H9 (cell line): ENCODE measurements around the gene CCDC187. TPM values are rescaled to one million over a fixed set of nuclear protein-coding genes. Genes with fewer than 3 reads are reported as not detected.

Experiments
- DNase-seq: peaks from one replicate; pipeline ENCODE4 v3.0.0-alpha.2; 2017
- H2AFZ ChIP-seq: one replicate; pipeline ENCODE4 v1.6.1; 2013; ENCODE audit warnings: mild to moderate bottlenecking, low read length, control low read depth, moderate library complexity
- H2AK5ac ChIP-seq: 2 replicates; pipeline ENCODE4 v1.6.1; 2013; ENCODE audit warnings: low read length, control low read depth, mixed read lengths; ENCODE audit not compliant: insufficient read length
- H2BK120ac ChIP-seq: one replicate; pipeline ENCODE4 v1.6.1; 2013; ENCODE audit warnings: low read depth, mild to moderate bottlenecking, low read length, control low read depth, inconsistent platforms; ENCODE audit not compliant: poor library complexity, severe bottlenecking
- H2BK12ac ChIP-seq: 2 replicates; pipeline ENCODE4 v1.6.1; 2013; ENCODE audit warnings: low read length, control low read depth, mixed read lengths, low read depth; ENCODE audit not compliant: insufficient read length
- H2BK15ac ChIP-seq: 2 replicates; pipeline ENCODE4 v1.6.1; 2013; ENCODE audit warnings: low read depth, low read length, control low read depth
- H2BK20ac ChIP-seq: one replicate; pipeline ENCODE4 v1.6.1; 2013; ENCODE audit warnings: low read depth, mild to moderate bottlenecking, low read length, control low read depth, inconsistent platforms; ENCODE audit not compliant: poor library complexity, severe bottlenecking
- H2BK5ac ChIP-seq: 2 replicates; pipeline ENCODE4 v1.6.1; 2013; ENCODE audit warnings: low read length, control low read depth, mixed read lengths; ENCODE audit not compliant: insufficient read length
- H3K14ac ChIP-seq: 2 replicates; pipeline ENCODE4 v1.6.1; 2013; ENCODE audit warnings: low read length, control low read depth; ENCODE audit not compliant: insufficient read depth
- H3K18ac ChIP-seq: 2 replicates; pipeline ENCODE4 v1.6.1; 2013; ENCODE audit warnings: low read depth, mild to moderate bottlenecking, mixed read lengths, low read length, control low read depth; ENCODE audit not compliant: insufficient read length
- H3K23ac ChIP-seq: 2 replicates; pipeline ENCODE4 v1.6.1; 2013; ENCODE audit warnings: low read length, control low read depth, mixed read lengths, low read depth; ENCODE audit not compliant: insufficient read length
- H3K23me2 ChIP-seq: 2 replicates; pipeline ENCODE4 v1.6.1; 2013; ENCODE audit warnings: low read depth, mild to moderate bottlenecking, mixed read lengths, low read length, control low read depth; ENCODE audit not compliant: insufficient read length, poor library complexity, severe bottlenecking
- H3K27ac ChIP-seq: 2 replicates; pipeline ENCODE4 v1.5.1; 2013; ENCODE audit warnings: low read length, control low read depth, mixed read lengths, low read depth; ENCODE audit not compliant: insufficient read length
- H3K27me3 ChIP-seq: 2 replicates; pipeline ENCODE4 v1.6.1; 2013; ENCODE audit warnings: low read length, control low read depth, inconsistent platforms; ENCODE audit not compliant: insufficient read depth
- H3K4ac ChIP-seq: 2 replicates; pipeline ENCODE4 v1.6.1; 2013; ENCODE audit warnings: low read depth, mild to moderate bottlenecking, control low read depth, inconsistent platforms, low read length, moderate library complexity
- H3K4me1 ChIP-seq: 2 replicates; pipeline ENCODE4 v1.6.1; 2013; ENCODE audit warnings: low read length, control low read depth, inconsistent platforms; ENCODE audit not compliant: insufficient read depth
- H3K4me2 ChIP-seq: 2 replicates; pipeline ENCODE4 v1.6.1; 2013; ENCODE audit warnings: low read length, control low read depth, mixed read lengths; ENCODE audit not compliant: insufficient read length, insufficient read depth
- H3K56ac ChIP-seq: 2 replicates; pipeline ENCODE4 v1.6.1; 2013; ENCODE audit warnings: low read depth, mild to moderate bottlenecking, mixed read lengths, low read length, control low read depth; ENCODE audit not compliant: insufficient read length
- H3K79me1 ChIP-seq: 2 replicates; pipeline ENCODE4 v1.6.1; 2013; ENCODE audit warnings: low read depth, mild to moderate bottlenecking, moderate library complexity, low read length, control low read depth, inconsistent platforms; ENCODE audit not compliant: insufficient read depth, poor library complexity, severe bottlenecking
- H3K79me2 ChIP-seq: 2 replicates; pipeline ENCODE4 v1.6.1; 2013; ENCODE audit warnings: low read length, control low read depth, inconsistent platforms; ENCODE audit not compliant: insufficient read depth
- H3K9ac ChIP-seq: 2 replicates; pipeline ENCODE4 v1.6.1; 2013; ENCODE audit warnings: low read length, control low read depth, mixed read lengths; ENCODE audit not compliant: insufficient read length; ENCODE audit errors: extremely low read depth
- H3K9me3 ChIP-seq: one replicate; pipeline ENCODE4 v1.6.1; 2013; ENCODE audit warnings: low read depth, low read length, inconsistent platforms; ENCODE audit not compliant: control insufficient read depth
- H3T11ph ChIP-seq: one replicate; pipeline ENCODE4 v1.6.1; 2013; ENCODE audit warnings: mild to moderate bottlenecking, low read length, control low read depth, inconsistent platforms
- H4K20me1 ChIP-seq: one replicate; pipeline ENCODE4 v1.6.1; 2013; ENCODE audit not compliant: control insufficient read depth, insufficient read length, insufficient read depth
- H4K5ac ChIP-seq: 2 replicates; pipeline ENCODE4 v1.6.1; 2013; ENCODE audit warnings: low read depth, mild to moderate bottlenecking, mixed read lengths, low read length, control low read depth; ENCODE audit not compliant: insufficient read length
- H4K8ac ChIP-seq: replicated peaks from 2 replicates; pipeline ENCODE4 v1.6.1; 2013; ENCODE audit warnings: low read length, control low read depth, mixed read lengths, low read depth; ENCODE audit not compliant: insufficient read length
- H4K91ac ChIP-seq: 2 replicates; pipeline ENCODE4 v1.6.1; 2013; ENCODE audit warnings: low read depth, mild to moderate bottlenecking, moderate library complexity, mixed read lengths, low read length, control low read depth; ENCODE audit not compliant: insufficient read length
- H3K27ac Mint-ChIP-seq, 3 experiments: 2 replicates in 2 of 3; 3 replicates in 1 of 3; pipeline ENCODE4 v1.8.0; 2020 to 2021; ENCODE audit warnings: mixed read lengths in 3 of 3, mild to moderate bottlenecking in 1 of 3, moderate library complexity in 1 of 3
- H3K27me3 Mint-ChIP-seq: 2 replicates; pipeline ENCODE4 v1.8.0; 2021; ENCODE audit warnings: low read depth, mild to moderate bottlenecking, moderate library complexity, mixed read lengths
- H3K36me3 Mint-ChIP-seq, 3 experiments: 2 replicates in 2 of 3; 3 replicates in 1 of 3; pipeline ENCODE4 v1.8.0; 2020 to 2021; ENCODE audit warnings: low read depth in 3 of 3, mixed read lengths in 3 of 3; ENCODE audit not compliant: insufficient read depth in 1 of 3
- H3K4me1 Mint-ChIP-seq, 2 experiments: 2 replicates each; pipeline ENCODE4 v1.8.0; 2020; ENCODE audit warnings: mixed read lengths in 2 of 2
- H3K4me3 Mint-ChIP-seq, 2 experiments: 2 replicates in 1 of 2; 3 replicates in 1 of 2; pipeline ENCODE4 v1.8.0; 2020 to 2021; ENCODE audit warnings: mild to moderate bottlenecking in 2 of 2, mixed read lengths in 2 of 2, moderate library complexity in 1 of 2
- H3K9me3 Mint-ChIP-seq, 2 experiments: 2 replicates in 1 of 2; 3 replicates in 1 of 2; pipeline ENCODE4 v1.8.0; 2020; ENCODE audit warnings: mild to moderate bottlenecking in 2 of 2, mixed read lengths in 2 of 2, moderate library complexity in 1 of 2
- CTCF ChIP-seq: fragments of 200-600 bp; sonication (generic); conservative IDR thresholded peaks from 3 replicates; pipeline ENCODE4 v1.8.0; 2021; ENCODE audit warnings: antibody characterized with exemption, mild to moderate bottlenecking
- WGBS: extraction: QIAGEN DNeasy Blood & Tissue Kit; methylation state at CpG from one replicate; pipeline ENCODE4 v1.1.7; 2013; ENCODE audit warnings: missing lambda C conversion rate, low lambda C conversion rate, mixed read lengths; ENCODE audit not compliant: insufficient read length; ENCODE audit errors: extremely low coverage; 5-methylcytosine and 5-hydroxymethylcytosine counted together
- total RNA-seq: library from RNA; stranded (reverse); gene quantifications from 2 replicates; pipeline ENCODE4 v1.2.1, GENCODE V29; 2021

CCDC187 gene
- total RNA-seq, 1 experiment from 2014 or later, result 0.07 TPM

- Histone ChIP-seq H4K8ac (no peak overlapping the region), H3K27ac (no peak overlapping the region), H4K20me1 (no peaks in the 10 kb centered on the region), H3K27me3 (no peaks in the 10 kb centered on the region), H3K23ac (no peak overlapping the region), H2BK5ac (no peak overlapping the region), H2BK120ac (no peak overlapping the region), H3K4me1 (no peaks in the 10 kb centered on the region), H2BK12ac (no peak overlapping the region), H3K9me3 (no peaks in the 10 kb centered on the region), H3K79me2 (no peaks in the 10 kb centered on the region), H2BK15ac (no peak overlapping the region), H4K91ac (no peak overlapping the region), H3K56ac (no peak overlapping the region), H3K79me1 (no peaks in the 10 kb centered on the region), H3K14ac (no peak overlapping the region; the same call in 1 of the 2 replicates), H3K4me2 (no peak overlapping the region), H4K5ac (no peak overlapping the region), H3K9ac (no peak overlapping the region), H2BK20ac (no peak overlapping the region), H3K4ac (no peak overlapping the region), H3T11ph (no peak overlapping the region), H2AK5ac (no peak overlapping the region), H2AFZ (no peak overlapping the region), H3K23me2 (no peaks in the 10 kb centered on the region), H3K18ac (no peak overlapping the region)
- Mint-ChIP-seq H3K9me3 (peaks cover 0 to 3% of the 10 kb centered on the region in 2 experiments; a peak in 2 of 5 replicates), H3K4me3 (no peak overlapping the region), H3K4me1 (peaks cover 0 to 6% of the 10 kb centered on the region in 2 experiments; a peak in 1 of 4 replicates), H3K27me3 (peaks cover 3% of the 10 kb centered on the region), H3K36me3 (no peaks in the 10 kb centered on the region), H3K27ac (no peak overlapping the region)
- WGBS, result no CpG with 5 or more reads among the region's 14 CpGs
- TF ChIP-seq CTCF, result no peak
- DNase-seq, result no peak
Observed at GRCh38 chr9:136277746-136278145, 26.1 kb downstream of the CCDC187 start.
